DMS 273 (cell line): ENCODE measurements around the gene SPATA20.
A peak's percentile ranks its signal among the peaks of the same experiment; 100 is the strongest.

Source experiments
- DNase-seq: peaks from one replicate; lab custom pipeline; 2025; ENCODE audit not compliant: unreplicated experiment; lab: John Stamatoyannopoulos, UW

The SPATA20 gene

GRCh38 chr17:50573866-50574611 is 27.1 kb downstream of the SPATA20 start:
- DNase-seq, result no peak

GRCh38 chr17:50575581-50576210 is 28.7 kb downstream of the SPATA20 start:
- DNase-seq, result peak; percentile 61

- DNase-seq, result no peak
Observed at GRCh38 chr17:50576864-50577263, 29.9 kb downstream of the SPATA20 start.

GRCh38 chr17:50577451-50577954 is 30.5 kb downstream of the SPATA20 start:
- DNase-seq, result no peak

- DNase-seq, result no peak
Observed at GRCh38 chr17:50578173-50578572, 31.2 kb downstream of the SPATA20 start.

GRCh38 chr17:50579399-50579798 is 32.4 kb downstream of the SPATA20 start:
- DNase-seq, result no peak

- DNase-seq, result no peak
Observed at GRCh38 chr17:50580646-50581045, 33.7 kb downstream of the SPATA20 start.

- no peak for DNase-seq
Observed at GRCh38 chr17:50581316-50581715, 34.3 kb downstream of the SPATA20 start.

GRCh38 chr17:50582741-50583140 is 35.8 kb downstream of the SPATA20 start:
- no peak for DNase-seq

GRCh38 chr17:50583641-50584040 is 36.7 kb downstream of the SPATA20 start:
- DNase-seq, result peak; percentile 13

GRCh38 chr17:50584116-50584515 is 37.1 kb downstream of the SPATA20 start:
- DNase-seq, result no peak

GRCh38 chr17:50584749-50585148 is 37.8 kb downstream of the SPATA20 start:
- DNase-seq, result no peak

- no peak for DNase-seq
Observed at GRCh38 chr17:50585346-50585745, 38.4 kb downstream of the SPATA20 start.

- no peak for DNase-seq
Observed at GRCh38 chr17:50585891-50586290, 38.9 kb downstream of the SPATA20 start.

GRCh38 chr17:50586421-50587247 is 39.7 kb downstream of the SPATA20 start:
- DNase-seq, result no peak

GRCh38 chr17:50587571-50587970 is 40.6 kb downstream of the SPATA20 start:
- no peak for DNase-seq

GRCh38 chr17:50588391-50589049 is 41.5 kb downstream of the SPATA20 start:
- DNase-seq, result peak; percentile 35

GRCh38 chr17:50589095-50589705 is 42.2 kb downstream of the SPATA20 start:
- DNase-seq, result no peak

GRCh38 chr17:50590946-50591737 is 44.2 kb downstream of the SPATA20 start:
- no peak for DNase-seq

- peak; percentile 88 for DNase-seq
Observed at GRCh38 chr17:50593321-50593720, 46.3 kb downstream of the SPATA20 start.
